H1 (cell line): ENCODE data around the gene LTA. TPM values are rescaled to one million over a fixed set of nuclear protein-coding genes. Genes with fewer than 3 reads are reported as not detected.

Source experiments
- CTCF ChIA-PET: fragments of 300-600 bp; sonication (Branson Sonifier 250); formaldehyde crosslinking; loops from one replicate; lab custom pipeline; 2021; ENCODE audit not compliant: partially characterized antibody; lab: Charles Lee
- POLR2A ChIA-PET: fragments of 300-600 bp; sonication (Branson Sonifier 250); formaldehyde crosslinking; loops from one replicate; lab custom pipeline; 2021; ENCODE audit warnings: inconsistent platforms; ENCODE audit not compliant: partially characterized antibody; lab: Charles Lee
- DNase-seq, 2 experiments: peaks; one replicate each; pipeline versions ENCODE4 v3.0.0 to v3.0.0-alpha.2; 2010 to 2022; ENCODE audit warnings: low spot score in 2 of 2, low read depth in 1 of 2, mixed read lengths in 1 of 2
- FAIRE-seq: peaks from 2 replicates; lab custom pipeline; 2011; peaks lifted over from hg19 to GRCh38; lab: Jason Lieb, UNC
- H2AFZ ChIP-seq: 2 replicates; pipeline ENCODE4 v1.8.1; 2012; ENCODE audit warnings: low read length, inconsistent platforms
- H2AK5ac ChIP-seq: 2 replicates; pipeline ENCODE4 v1.6.1; 2013; ENCODE audit warnings: low read depth, low read length
- H2BK120ac ChIP-seq: replicated peaks from 2 replicates; pipeline ENCODE3; 2013; ENCODE audit warnings: low read depth, low read length, inconsistent platforms
- H2BK12ac ChIP-seq: 2 replicates; pipeline ENCODE4 v1.6.1; 2013; ENCODE audit warnings: low read depth, low read length
- H2BK15ac ChIP-seq: 2 replicates; pipeline ENCODE4 v1.6.1; 2013; ENCODE audit warnings: low read length
- H2BK20ac ChIP-seq: 2 replicates; pipeline ENCODE4 v1.6.1; 2013; ENCODE audit warnings: low read length
- H2BK5ac ChIP-seq: 2 replicates; pipeline ENCODE4 v1.6.1; 2013; ENCODE audit warnings: low read depth, low read length
- H3K14ac ChIP-seq: 2 replicates; pipeline ENCODE4 v1.6.1; 2013; ENCODE audit warnings: inconsistent platforms; ENCODE audit not compliant: insufficient read length
- H3K18ac ChIP-seq: 2 replicates; pipeline ENCODE4 v1.6.1; 2013; ENCODE audit warnings: low read length; ENCODE audit errors: extremely low read depth
- H3K23ac ChIP-seq: 2 replicates; pipeline ENCODE4 v1.6.1; 2013; ENCODE audit warnings: inconsistent platforms; ENCODE audit not compliant: insufficient read length
- H3K23me2 ChIP-seq: 2 replicates; pipeline ENCODE4 v1.6.1; 2013; ENCODE audit warnings: low read depth, low read length
- H3K27ac ChIP-seq: 2 replicates; pipeline ENCODE4 v1.6.1; 2011; ENCODE audit warnings: low read depth, low read length, inconsistent platforms
- H3K27me3 ChIP-seq, 4 experiments: replicated peaks in 1 of 4; 1 replicate in 1 of 4; 2 replicates in 3 of 4; pipeline versions ENCODE4 v1.6.1 to v1.8.1; 2011 to 2013; ENCODE audit warnings: low read length in 3 of 4, mild to moderate bottlenecking in 3 of 4, inconsistent platforms in 2 of 4, mixed read lengths in 2 of 4, moderate library complexity in 1 of 4; ENCODE audit not compliant: control insufficient read depth in 3 of 4, insufficient read depth in 3 of 4; ENCODE audit errors: extremely low read depth in 1 of 4
- H3K36me3 ChIP-seq, 4 experiments: 2 replicates each; pipeline versions ENCODE4 v1.6.1 to v1.8.1; 2011 to 2013; ENCODE audit warnings: mild to moderate bottlenecking in 4 of 4, low read length in 3 of 4, moderate library complexity in 2 of 4, control low read depth in 1 of 4, inconsistent platforms in 1 of 4; ENCODE audit not compliant: insufficient read depth in 4 of 4, control insufficient read depth in 2 of 4
- H3K4ac ChIP-seq: replicated peaks from 2 replicates; pipeline ENCODE3; 2013; ENCODE audit warnings: low read length, low read depth, mixed read lengths, inconsistent platforms; ENCODE audit not compliant: insufficient read length
- H3K4me1 ChIP-seq, 4 experiments: replicated peaks in 1 of 4; 1 replicate in 1 of 4; 2 replicates in 3 of 4; pipeline versions ENCODE4 v1.6.1 to v1.8.1; 2011 to 2013; ENCODE audit warnings: low read length in 3 of 4, inconsistent platforms in 2 of 4, mixed read lengths in 1 of 4; ENCODE audit not compliant: insufficient read depth in 4 of 4, control insufficient read depth in 3 of 4
- H3K4me2 ChIP-seq, 2 experiments: 2 replicates each; pipeline versions ENCODE4 v1.6.1 to v1.8.1; 2011 to 2013; ENCODE audit warnings: low read depth in 2 of 2, low read length in 2 of 2, control low read depth in 1 of 2, inconsistent platforms in 1 of 2, mild to moderate bottlenecking in 1 of 2; ENCODE audit not compliant: insufficient read depth in 1 of 2
- H3K4me3 ChIP-seq, 4 experiments: fragments of 200-600, 300-600 bp in 1 of 4; sonication (generic), shearing (Covaris generic), sonication (Bioruptor Twin) in 1 of 4; 2 replicates each; pipeline versions ENCODE4 v1.5.1 to v1.8.1; 2011 to 2016; ENCODE audit warnings: low read length in 4 of 4, low read depth in 3 of 4, control low read depth in 2 of 4, inconsistent platforms in 2 of 4, mild to moderate bottlenecking in 2 of 4, mixed read lengths in 1 of 4, moderate library complexity in 1 of 4; ENCODE audit not compliant: insufficient read depth in 2 of 4; ENCODE audit errors: extremely low read depth in 1 of 4
- H3K56ac ChIP-seq: replicated peaks from 2 replicates; pipeline ENCODE3; 2013; ENCODE audit warnings: low read depth, mild to moderate bottlenecking, mixed read lengths, low read length, inconsistent platforms; ENCODE audit not compliant: insufficient read length
- H3K79me1 ChIP-seq: 2 replicates; pipeline ENCODE4 v1.6.1; 2013; ENCODE audit warnings: low read depth, low read length, control low read depth
- H3K79me2 ChIP-seq, 2 experiments: 2 replicates each; pipeline versions ENCODE4 v1.6.1 to v1.8.1; 2012 to 2013; ENCODE audit warnings: low read length in 2 of 2, mild to moderate bottlenecking in 2 of 2, inconsistent platforms in 1 of 2; ENCODE audit not compliant: insufficient read depth in 2 of 2, control insufficient read depth in 1 of 2
- H3K9ac ChIP-seq, 4 experiments: replicated peaks in 1 of 4; 1 replicate in 1 of 4; 2 replicates in 3 of 4; pipeline versions ENCODE4 v1.6.1 to v1.8.1; 2011 to 2013; ENCODE audit warnings: low read depth in 3 of 4, low read length in 3 of 4, control low read depth in 2 of 4, mild to moderate bottlenecking in 2 of 4, moderate library complexity in 2 of 4, inconsistent platforms in 1 of 4; ENCODE audit errors: extremely low read depth in 1 of 4
- H3K9me3 ChIP-seq, 2 experiments: 2 replicates each; pipeline versions ENCODE4 v1.6.1 to v1.8.1; 2012 to 2013; ENCODE audit warnings: mild to moderate bottlenecking in 2 of 2, moderate library complexity in 2 of 2, control low read depth in 1 of 2, inconsistent platforms in 1 of 2, low read depth in 1 of 2, low read length in 1 of 2, mixed read lengths in 1 of 2; ENCODE audit not compliant: insufficient read depth in 2 of 2
- H4K20me1 ChIP-seq, 2 experiments: replicated peaks in 1 of 2; 2 replicates each; pipeline versions ENCODE3 to v1.8.1; 2011 to 2013; ENCODE audit warnings: inconsistent platforms in 2 of 2, low read length in 2 of 2, mild to moderate bottlenecking in 1 of 2; ENCODE audit not compliant: insufficient read depth in 2 of 2, control insufficient read depth in 1 of 2
- H4K5ac ChIP-seq: 2 replicates; pipeline ENCODE4 v1.6.1; 2013; ENCODE audit warnings: low read length, low read depth, mixed read lengths, inconsistent platforms; ENCODE audit not compliant: insufficient read length
- H4K8ac ChIP-seq: 2 replicates; pipeline ENCODE4 v1.8.0; 2013; ENCODE audit warnings: mild to moderate bottlenecking, moderate library complexity, low read length, inconsistent platforms; ENCODE audit not compliant: insufficient read depth; ENCODE audit errors: extremely low read depth
- H4K91ac ChIP-seq: replicated peaks from 2 replicates; pipeline ENCODE3; 2013; ENCODE audit warnings: low read length, mixed read lengths, inconsistent platforms; ENCODE audit not compliant: insufficient read length
- CREB1 ChIP-seq: IDR thresholded peaks from 2 replicates; pipeline ENCODE4 v1.6.1; 2012; ENCODE audit warnings: inconsistent platforms
- EP300 ChIP-seq, 2 experiments: IDR thresholded peaks; 1 replicate in 1 of 2; 2 replicates in 1 of 2; pipeline ENCODE4 v1.6.1; 2011 to 2012; ENCODE audit warnings: low read depth in 2 of 2, low read length in 2 of 2, mild to moderate bottlenecking in 2 of 2, borderline replicate concordance in 1 of 2, inconsistent platforms in 1 of 2, moderate library complexity in 1 of 2
- GTF2F1 ChIP-seq: IDR thresholded peaks from 2 replicates; pipeline ENCODE4 v1.6.1; 2012; ENCODE audit warnings: low read depth, low read length, improper control_type of control experiment, borderline replicate concordance
- HDAC6 ChIP-seq: IDR thresholded peaks from one replicate; pipeline ENCODE4 v1.7.1; 2012; ENCODE audit warnings: low read depth, mild to moderate bottlenecking, inconsistent platforms, low read length, moderate library complexity
- KDM1A ChIP-seq: fragments of 200-600, 300-600 bp; sonication (generic); IDR thresholded peaks from 2 replicates; pipeline ENCODE4 v1.7.1; 2016; ENCODE audit warnings: mild to moderate bottlenecking, low read length, borderline replicate concordance
- KDM4A ChIP-seq: IDR thresholded peaks from one replicate; pipeline ENCODE4 v1.7.1; 2012; ENCODE audit warnings: low read depth, mild to moderate bottlenecking, moderate library complexity, low read length, inconsistent platforms; ENCODE audit not compliant: severe bottlenecking
- KDM5A ChIP-seq: fragments of 200-600 bp; IDR thresholded peaks from 2 replicates; pipeline ENCODE4 v1.7.1; 2012; ENCODE audit warnings: mild to moderate bottlenecking, low read length, inconsistent platforms, mixed read lengths
- NANOG ChIP-seq: IDR thresholded peaks from 2 replicates; pipeline ENCODE4 v1.6.1; 2011; ENCODE audit warnings: low read length, low read depth, mild to moderate bottlenecking, inconsistent platforms; ENCODE audit not compliant: insufficient read depth, poor library complexity, severe bottlenecking
- RAD21 ChIP-seq, 2 experiments: IDR thresholded peaks in 1 of 2; conservative IDR thresholded peaks in 1 of 2; 2 replicates each; pipeline ENCODE4 v1.6.1; 2011; ENCODE audit warnings: low read depth in 2 of 2, low read length in 2 of 2, improper control_type of control experiment in 1 of 2, inconsistent platforms in 1 of 2, mild to moderate bottlenecking in 1 of 2, moderate library complexity in 1 of 2
- SIRT6 ChIP-seq: IDR thresholded peaks from one replicate; pipeline ENCODE4 v1.7.1; 2012; ENCODE audit warnings: low read length, inconsistent platforms
- TAF1 ChIP-seq: IDR thresholded peaks from 2 replicates; pipeline ENCODE4 v1.6.1; 2011; ENCODE audit warnings: mild to moderate bottlenecking, low read depth, low read length
- TEAD4 ChIP-seq: IDR thresholded peaks from 2 replicates; pipeline ENCODE4 v1.6.1; 2012; ENCODE audit warnings: low read depth, low read length, inconsistent platforms, mixed read lengths
- WGBS, 2 experiments: shearing (Covaris generic) in 1 of 2; methylation state at CpG; one replicate each; pipeline versions ENCODE4 v1.1.6 to v1.1.7; 2013 to 2015; ENCODE audit warnings: low lambda C conversion rate in 2 of 2, mixed read lengths in 2 of 2, inconsistent platforms in 1 of 2, low coverage in 1 of 2, missing lambda C conversion rate in 1 of 2; ENCODE audit not compliant: insufficient replicate concordance in 2 of 2, insufficient coverage in 1 of 2, insufficient read length in 1 of 2; ENCODE audit errors: extremely low coverage in 1 of 2, missing lambda C conversion rate in 1 of 2; 5-methylcytosine and 5-hydroxymethylcytosine counted together
- polyA plus RNA-seq, 7 experiments: library from polyadenylated mRNA; depleted of rRNA in 3 of 7; stranded (reverse) in 5 of 7; unstranded in 2 of 7; fragments of >200 nt in 5 of 7; fragments of 200-250 nt in 2 of 7; gene quantifications; 1 replicate in 5 of 7; 2 replicates in 1 of 7; 4 replicates in 1 of 7; pipeline versions ENCODE4 v1.2.1 to v1.2.3, GENCODE V29; 2011 to 2013; ENCODE audit warnings: missing spikeins in 2 of 7, mixed read lengths in 2 of 7
- total RNA-seq: library from RNA; stranded (reverse); fragmentation: NEBNext Ultra II Directional; extraction: Animal tissue kit (Norgen Biotek cat#: 25700); gene quantifications from 2 replicates; pipeline ENCODE4 v1.2.1, GENCODE V29; 2021

LTA gene
- total and polyA plus RNA-seq, 2 of the 8 experiments (the other 6 are each of a cell fraction or from before 2014, with no cell fraction given): not detected

GRCh38 chr6:31609519-31610406 lies 37.7 kb downstream of the LTA start:
- WGBS, 2 experiments: 91% methylated on average over 8 of the region's 8 CpGs; no CpG with 5 or more reads in 1 of the 2 experiments
- POLR2A ChIA-PET: interaction anchor here (0.7 to 2.7 kb wide), 6 partner anchors 13 to 68 kb away, joined by 3 to 8 read pairs (median 4); partner anchors contain the start of genes ATP6V1G2 and DDX39B
- TF ChIP-seq CREB1 (no peak), SIRT6 (no peak), GTF2F1 (no peak), TEAD4 (no peak), KDM1A (no peak), NANOG (no peak), TAF1 (no peak), RAD21 (IDR thresholded peaks at IDR 0.05 in 1 of 2, conservative IDR thresholded peaks at IDR 0.05 in 1 of 2; ENCODE audit: low read depth in 2 of 2, low read length in 2 of 2) (no peak), EP300 (IDR thresholded peaks at IDR 0.05; ENCODE audit: borderline replicate concordance in 1 of 2, low read depth in 2 of 2, low read length in 2 of 2) (no peak), KDM5A (no peak), HDAC6 (no peak), KDM4A (no peak)

More at GRCh38 chr6:31609519-31610406, 37.7 kb downstream of the LTA start:
- Histone ChIP-seq H3K56ac (no peak overlapping the region), H4K8ac (no peak overlapping the region), H2BK15ac (no peak overlapping the region), H3K79me1 (no peaks in the 10 kb centered on the region), H2AFZ (no peak overlapping the region), H3K4ac (no peak overlapping the region), H2BK20ac (no peak overlapping the region), H3K9me3 (no peaks in the 10 kb centered on the region), H3K9ac (no peak overlapping the region), H2BK5ac (no peak overlapping the region), H3K4me2 (no peak overlapping the region), H2AK5ac (no peak overlapping the region), H3K79me2 (no peaks in the 10 kb centered on the region), H4K5ac (no peak overlapping the region), H4K20me1 (no peaks in the 10 kb centered on the region), H3K18ac (no peak overlapping the region), H2BK120ac (no peak overlapping the region), H3K23ac (no peak overlapping the region), H3K4me1 (no peaks in the 10 kb centered on the region; a peak in 1 of 7 replicates), H3K27ac (no peak overlapping the region), H3K4me3 (no peak overlapping the region), H3K27me3 (no peaks in the 10 kb centered on the region), H3K36me3 (no peaks in the 10 kb centered on the region), H4K91ac (no peak overlapping the region), H2BK12ac (no peak overlapping the region), H3K23me2 (no peaks in the 10 kb centered on the region), H3K14ac (no peak overlapping the region)
- CTCF ChIA-PET: interaction anchor here (0.7 to 21.1 kb wide), 8 partner anchors 12 to 83 kb away, joined by 3 to 613 read pairs (median 4); partner anchors contain the start of genes ATP6V1G2, DDX39B and NFKBIL1
- no peak for DNase-seq
- FAIRE-seq: no peak
